ENCODE results near the gene TDRD9.

The TDRD9 gene

DNA sequence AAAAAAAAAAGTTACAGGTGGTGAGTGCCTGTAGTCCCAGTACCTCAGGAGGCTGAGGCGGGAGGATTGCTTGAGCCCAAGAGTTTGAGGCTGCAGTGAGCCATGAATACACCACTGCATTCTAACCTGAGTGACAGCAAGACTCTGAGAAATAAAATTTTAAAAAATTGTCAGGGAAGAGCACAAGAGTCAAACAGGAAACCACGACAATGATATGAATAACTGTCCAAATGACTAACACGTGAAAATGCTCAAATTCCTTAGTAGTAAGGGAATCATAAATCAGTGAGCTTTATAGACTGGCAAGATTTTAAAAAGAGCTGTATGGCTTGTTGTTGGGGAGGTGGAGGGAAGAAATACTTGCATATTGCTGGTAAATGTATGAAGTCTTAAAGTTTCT, 144.3 kb downstream of the TDRD9 start:
- Histone ChIP-seq H3K9me2 (replicated peaks; ENCODE audit: insufficient read depth, low read length) (no peaks in the 10 kb centered on the region), H3K27me3 (replicated peaks; ENCODE audit: insufficient read depth, low read length) (peaks cover 18% of the 10 kb centered on the region; the same call in 1 of the 2 replicates), H3K9ac (ENCODE audit: low read length) (no peak overlapping the region), H3K4me2 (ENCODE audit: low read depth, low read length) (no peak overlapping the region), H3F3A (ENCODE audit: insufficient read depth, low read length) (no peaks in the 10 kb centered on the region), H3K4me1 (ENCODE audit: low read length) (no peaks in the 10 kb centered on the region), H3K9me3 (replicated peaks; ENCODE audit: insufficient read depth, low read length) (no peaks in the 10 kb centered on the region), H3K36me3 (replicated peaks; ENCODE audit: insufficient read depth, low read length) (no peaks in the 10 kb centered on the region), H3K79me2 (ENCODE audit: low read length) (no peaks in the 10 kb centered on the region), H3K27ac (ENCODE audit: low read length) (no peak overlapping the region), H2AFZ (ENCODE audit: low read length) (no peak overlapping the region), H3K4me3 (ENCODE audit: low read length) (no peak overlapping the region), H4K20me1 (ENCODE audit: insufficient read depth, low read length) (no peaks in the 10 kb centered on the region)
- no peak for DNase-seq
- TF ChIP-seq, protein P1, sequence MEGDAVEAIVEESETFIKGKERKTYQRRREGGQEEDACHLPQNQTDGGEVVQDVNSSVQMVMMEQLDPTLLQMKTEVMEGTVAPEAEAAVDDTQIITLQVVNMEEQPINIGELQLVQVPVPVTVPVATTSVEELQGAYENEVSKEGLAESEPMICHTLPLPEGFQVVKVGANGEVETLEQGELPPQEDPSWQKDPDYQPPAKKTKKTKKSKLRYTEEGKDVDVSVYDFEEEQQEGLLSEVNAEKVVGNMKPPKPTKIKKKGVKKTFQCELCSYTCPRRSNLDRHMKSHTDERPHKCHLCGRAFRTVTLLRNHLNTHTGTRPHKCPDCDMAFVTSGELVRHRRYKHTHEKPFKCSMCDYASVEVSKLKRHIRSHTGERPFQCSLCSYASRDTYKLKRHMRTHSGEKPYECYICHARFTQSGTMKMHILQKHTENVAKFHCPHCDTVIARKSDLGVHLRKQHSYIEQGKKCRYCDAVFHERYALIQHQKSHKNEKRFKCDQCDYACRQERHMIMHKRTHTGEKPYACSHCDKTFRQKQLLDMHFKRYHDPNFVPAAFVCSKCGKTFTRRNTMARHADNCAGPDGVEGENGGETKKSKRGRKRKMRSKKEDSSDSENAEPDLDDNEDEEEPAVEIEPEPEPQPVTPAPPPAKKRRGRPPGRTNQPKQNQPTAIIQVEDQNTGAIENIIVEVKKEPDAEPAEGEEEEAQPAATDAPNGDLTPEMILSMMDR (IDR thresholded peaks at IDR 0.05; ENCODE audit: low read length), result no peak
- TF ChIP-seq EZH2 (optimal IDR thresholded peaks at IDR 0.05; ENCODE audit: low read depth, low read length) (no peak), EZH2phosphoT487 (IDR thresholded peaks at IDR 0.05; ENCODE audit: low read length) (no peak)

DNA sequence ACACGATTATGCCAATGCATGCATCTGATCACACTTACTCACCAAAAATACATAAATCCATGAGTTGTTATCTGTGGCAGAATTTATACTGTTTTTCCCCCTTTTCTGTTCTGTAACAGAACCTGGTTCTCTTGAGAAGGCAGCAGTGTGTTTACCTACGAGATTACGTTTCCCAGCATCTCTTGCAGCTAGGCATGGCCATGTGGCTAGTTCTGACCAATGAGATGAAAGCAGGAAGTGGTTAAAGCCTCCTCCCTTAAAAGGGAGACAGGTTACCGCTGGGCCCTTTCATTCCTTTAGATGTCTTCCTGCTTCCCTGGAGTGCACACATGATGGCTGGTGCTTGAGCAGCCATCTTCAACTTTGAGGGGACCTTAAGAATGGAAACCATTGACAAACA, 145.5 kb downstream of the TDRD9 start:
- Histone ChIP-seq H3K4me3 (ENCODE audit: low read length) (no peak overlapping the region; the same call in 1 of the 2 replicates), H4K20me1 (ENCODE audit: insufficient read depth, low read length) (no peaks in the 10 kb centered on the region), H3K27me3 (replicated peaks; ENCODE audit: insufficient read depth, low read length) (peaks cover 18% of the 10 kb centered on the region; the same call in 1 of the 2 replicates), H3K9ac (ENCODE audit: low read length) (no peak overlapping the region), H3K36me3 (replicated peaks; ENCODE audit: insufficient read depth, low read length) (no peaks in the 10 kb centered on the region), H3F3A (ENCODE audit: insufficient read depth, low read length) (no peaks in the 10 kb centered on the region), H3K9me3 (replicated peaks; ENCODE audit: insufficient read depth, low read length) (no peaks in the 10 kb centered on the region), H3K4me1 (ENCODE audit: low read length) (no peaks in the 10 kb centered on the region), H3K4me2 (ENCODE audit: low read depth, low read length) (peak overlapping the region; percentile 9; the same call in 1 of the 2 replicates), H3K9me2 (replicated peaks; ENCODE audit: insufficient read depth, low read length) (no peaks in the 10 kb centered on the region), H2AFZ (ENCODE audit: low read length) (0 out of 2 replicates have a peak overlapping the region, but pooled peaks have one; percentile 11), H3K79me2 (ENCODE audit: low read length) (no peaks in the 10 kb centered on the region), H3K27ac (ENCODE audit: low read length) (no peak overlapping the region)
- TF ChIP-seq, protein P1 (IDR thresholded peaks at IDR 0.05; ENCODE audit: low read length), result no peak
- no peak for TF ChIP-seq EZH2phosphoT487 (IDR thresholded peaks at IDR 0.05; ENCODE audit: low read length)
- DNase-seq, result peak; percentile 30

DNA sequence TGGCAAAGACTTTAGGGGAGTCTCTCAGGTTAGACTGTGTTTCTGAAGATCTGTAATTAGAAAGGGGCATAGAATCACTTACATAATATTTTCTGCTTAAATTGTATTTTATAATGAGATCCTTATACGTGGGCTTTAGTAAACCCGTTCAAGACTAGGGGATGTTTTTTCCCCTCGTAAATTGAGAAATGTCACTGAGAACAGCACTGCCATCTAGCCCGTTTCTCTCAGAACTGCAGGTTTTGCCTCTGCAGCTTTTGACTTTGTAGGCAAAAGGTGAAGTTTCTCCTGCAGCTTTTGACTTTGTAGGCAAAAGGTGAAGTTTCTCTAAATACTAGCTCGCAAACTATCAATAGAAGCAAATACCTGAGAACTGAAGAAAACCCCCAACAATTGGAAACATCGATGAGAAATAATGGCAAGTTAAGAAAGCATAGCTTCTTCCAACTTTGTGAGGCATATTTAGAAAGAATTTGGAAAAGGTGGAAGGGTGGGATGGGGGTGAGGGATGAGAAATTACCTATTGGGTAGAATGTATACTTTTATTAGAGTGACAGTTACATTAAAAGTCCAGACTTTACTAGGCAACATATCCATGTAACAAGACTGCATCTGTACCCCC, 147.4 kb downstream of the TDRD9 start:
- Histone ChIP-seq H3K27ac (ENCODE audit: low read length) (no peak overlapping the region), H4K20me1 (ENCODE audit: insufficient read depth, low read length) (no peaks in the 10 kb centered on the region), H3K9me2 (replicated peaks; ENCODE audit: insufficient read depth, low read length) (no peaks in the 10 kb centered on the region), H3K79me2 (ENCODE audit: low read length) (no peaks in the 10 kb centered on the region), H3K27me3 (replicated peaks; ENCODE audit: insufficient read depth, low read length) (no peaks in the 10 kb centered on the region), H3K9ac (ENCODE audit: low read length) (no peak overlapping the region), H2AFZ (ENCODE audit: low read length) (no peak overlapping the region), H3K4me3 (ENCODE audit: low read length) (no peak overlapping the region), H3K36me3 (replicated peaks; ENCODE audit: insufficient read depth, low read length) (no peaks in the 10 kb centered on the region), H3F3A (ENCODE audit: insufficient read depth, low read length) (no peaks in the 10 kb centered on the region), H3K9me3 (replicated peaks; ENCODE audit: insufficient read depth, low read length) (no peaks in the 10 kb centered on the region), H3K4me2 (ENCODE audit: low read depth, low read length) (no peak overlapping the region), H3K4me1 (ENCODE audit: low read length) (no peaks in the 10 kb centered on the region)
- no peak for TF ChIP-seq EZH2phosphoT487 (IDR thresholded peaks at IDR 0.05; ENCODE audit: low read length)
- TF ChIP-seq EZH2 (optimal IDR thresholded peaks at IDR 0.05; ENCODE audit: low read depth, low read length), result no peak
- no peak for DNase-seq

DNA sequence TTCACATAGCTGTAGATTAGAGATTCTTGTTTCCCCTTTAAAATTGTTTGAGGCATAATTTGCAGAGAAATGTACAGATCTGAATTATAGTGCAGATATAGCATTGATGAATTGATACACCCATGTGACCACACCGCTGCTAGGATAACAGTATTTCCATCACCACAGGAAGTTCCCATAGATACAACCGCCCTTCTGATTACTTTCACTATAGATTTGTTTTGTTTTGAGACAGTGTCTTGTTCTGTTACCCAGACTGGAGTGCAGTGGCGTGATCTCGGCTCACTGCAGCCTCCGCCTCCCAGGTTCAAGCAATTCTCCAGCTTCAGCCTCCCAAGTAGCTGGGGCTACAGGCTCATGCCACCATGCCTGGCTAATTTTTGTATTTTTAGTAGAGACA, 148.5 kb downstream of the TDRD9 start:
- no peaks in the 10 kb centered on the region for H3K9me2 ChIP-seq (replicated peaks; ENCODE audit: insufficient read depth, low read length)
- no peaks in the 10 kb centered on the region for H3F3A ChIP-seq (ENCODE audit: insufficient read depth, low read length)
- H3K9me3 ChIP-seq (replicated peaks; ENCODE audit: insufficient read depth, low read length), result no peaks in the 10 kb centered on the region
- TF ChIP-seq EZH2phosphoT487 (IDR thresholded peaks at IDR 0.05; ENCODE audit: low read length) (no peak), EZH2 (optimal IDR thresholded peaks at IDR 0.05; ENCODE audit: low read depth, low read length) (no peak)
- TF ChIP-seq, protein P1 (IDR thresholded peaks at IDR 0.05; ENCODE audit: low read length), result no peak
- no peak overlapping the region for H2AFZ ChIP-seq (ENCODE audit: low read length)
- H3K36me3 ChIP-seq (replicated peaks; ENCODE audit: insufficient read depth, low read length), result no peaks in the 10 kb centered on the region
- peaks cover 9% of the 10 kb centered on the region for H3K27me3 ChIP-seq (replicated peaks; ENCODE audit: insufficient read depth, low read length)
- DNase-seq, result no peak
- no peaks in the 10 kb centered on the region for H3K4me1 ChIP-seq (ENCODE audit: low read length)
- H3K4me3 ChIP-seq (ENCODE audit: low read length), result no peak overlapping the region
- no peak overlapping the region for H3K27ac ChIP-seq (ENCODE audit: low read length)
- H3K4me2 ChIP-seq (ENCODE audit: low read depth, low read length), result no peak overlapping the region
- H3K79me2 ChIP-seq (ENCODE audit: low read length), result no peaks in the 10 kb centered on the region
- no peak overlapping the region for H3K9ac ChIP-seq (ENCODE audit: low read length)
- H4K20me1 ChIP-seq (ENCODE audit: insufficient read depth, low read length), result no peaks in the 10 kb centered on the region

Data from MM.1S (cell line).